LNCaP clone FGC (cell line): ENCODE results near the gene KIF20B.

Source experiments
- DNase-seq: peaks from one replicate; pipeline ENCODE4 v3.0.0-alpha.2; 2011; ENCODE audit warnings: low read depth
- H3K4me3 ChIP-seq: 2 replicates; pipeline ENCODE4 v1.5.1; 2011; ENCODE audit warnings: mild to moderate bottlenecking, low read depth, low read length, control low read depth
- TF ChIP-seq, protein P1 (sequence below): IDR thresholded peaks from 2 replicates; pipeline ENCODE4 v1.5.1; 2012; ENCODE audit warnings: mild to moderate bottlenecking; ENCODE audit not compliant: control insufficient read depth, insufficient read depth; ENCODE audit errors: extremely low read depth

Gene KIF20B

DNA sequence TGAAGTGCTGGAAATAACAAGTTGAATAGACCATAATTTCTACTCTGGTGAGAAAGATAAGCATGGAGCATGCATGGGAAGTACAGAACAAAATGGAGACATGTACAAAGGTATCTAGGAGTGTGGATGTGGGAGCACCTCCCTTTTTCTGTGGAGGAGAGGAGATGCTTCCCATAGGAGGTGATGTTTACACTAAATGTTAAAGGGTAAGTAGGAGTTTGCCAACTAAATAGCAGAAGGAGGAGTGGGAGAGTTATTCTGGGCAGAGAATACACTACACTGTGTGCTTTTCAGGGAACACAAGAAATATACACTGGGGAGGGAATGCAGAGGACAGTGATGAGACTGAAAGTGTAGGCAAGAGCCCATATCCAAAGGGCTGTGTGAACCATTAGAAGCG lies 35.3 kb upstream of the KIF20B start:
- DNase-seq = no peak
- TF ChIP-seq, protein P1, sequence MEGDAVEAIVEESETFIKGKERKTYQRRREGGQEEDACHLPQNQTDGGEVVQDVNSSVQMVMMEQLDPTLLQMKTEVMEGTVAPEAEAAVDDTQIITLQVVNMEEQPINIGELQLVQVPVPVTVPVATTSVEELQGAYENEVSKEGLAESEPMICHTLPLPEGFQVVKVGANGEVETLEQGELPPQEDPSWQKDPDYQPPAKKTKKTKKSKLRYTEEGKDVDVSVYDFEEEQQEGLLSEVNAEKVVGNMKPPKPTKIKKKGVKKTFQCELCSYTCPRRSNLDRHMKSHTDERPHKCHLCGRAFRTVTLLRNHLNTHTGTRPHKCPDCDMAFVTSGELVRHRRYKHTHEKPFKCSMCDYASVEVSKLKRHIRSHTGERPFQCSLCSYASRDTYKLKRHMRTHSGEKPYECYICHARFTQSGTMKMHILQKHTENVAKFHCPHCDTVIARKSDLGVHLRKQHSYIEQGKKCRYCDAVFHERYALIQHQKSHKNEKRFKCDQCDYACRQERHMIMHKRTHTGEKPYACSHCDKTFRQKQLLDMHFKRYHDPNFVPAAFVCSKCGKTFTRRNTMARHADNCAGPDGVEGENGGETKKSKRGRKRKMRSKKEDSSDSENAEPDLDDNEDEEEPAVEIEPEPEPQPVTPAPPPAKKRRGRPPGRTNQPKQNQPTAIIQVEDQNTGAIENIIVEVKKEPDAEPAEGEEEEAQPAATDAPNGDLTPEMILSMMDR = no peak
- H3K4me3 ChIP-seq = no peak overlapping the region

DNA sequence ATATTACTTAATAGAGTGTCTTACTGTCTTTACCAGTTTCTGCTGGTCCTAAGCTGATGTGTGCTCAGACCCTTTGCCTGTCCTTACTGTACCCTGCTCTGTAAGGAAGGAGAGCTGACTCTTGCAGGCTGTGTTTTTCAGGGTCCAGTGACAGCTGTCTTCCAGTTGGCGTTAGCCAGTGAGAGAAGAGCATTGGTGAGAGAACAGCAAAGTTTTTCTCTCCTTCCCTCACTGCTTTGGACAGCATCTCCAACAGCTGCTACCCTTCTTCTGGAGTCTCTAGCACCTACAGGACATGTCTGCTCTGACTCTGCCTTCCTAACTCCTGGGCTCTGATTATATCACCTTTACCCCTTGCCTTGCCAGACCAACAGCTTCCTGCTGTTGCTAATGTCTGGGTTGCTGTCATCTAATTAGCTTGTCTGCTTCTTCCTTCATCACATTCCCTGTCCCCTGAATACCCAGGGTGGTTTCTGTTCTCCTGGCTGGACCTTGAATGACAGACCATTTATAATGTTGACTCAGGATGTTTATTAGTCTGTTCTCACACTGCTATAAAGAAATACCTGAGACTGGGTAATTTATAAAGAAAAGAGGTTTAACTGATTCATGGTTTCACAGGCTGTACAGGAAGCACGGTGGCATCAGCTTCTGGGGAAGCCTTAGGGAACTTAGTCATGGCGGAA lies 32.9 kb upstream of the KIF20B start:
- H3K4me3 ChIP-seq = no peak overlapping the region
- DNase-seq = peak; percentile 11
- TF ChIP-seq, protein P1 = no peak

DNA sequence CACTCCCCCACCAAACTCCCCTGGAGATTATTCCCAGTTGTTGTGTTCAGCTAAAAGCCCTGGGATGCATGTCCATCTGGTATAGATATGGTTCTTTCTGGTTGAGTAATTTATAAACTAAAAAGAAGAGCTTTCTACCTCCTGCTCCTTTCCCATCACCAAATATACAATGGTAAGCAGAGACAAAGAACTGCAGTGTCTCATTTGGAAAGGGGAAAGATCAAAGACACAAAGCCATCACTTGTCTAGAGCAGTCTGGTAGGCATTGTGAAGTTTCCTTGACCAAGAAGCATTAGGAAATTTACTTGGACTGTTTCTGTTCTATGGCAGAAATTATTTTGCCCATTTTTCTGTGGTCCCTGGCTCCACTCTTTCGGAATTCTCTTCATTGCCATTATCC lies 31.4 kb upstream of the KIF20B start:
- TF ChIP-seq, protein P1 = no peak
- H3K4me3 ChIP-seq = no peak overlapping the region
- DNase-seq = no peak

DNA sequence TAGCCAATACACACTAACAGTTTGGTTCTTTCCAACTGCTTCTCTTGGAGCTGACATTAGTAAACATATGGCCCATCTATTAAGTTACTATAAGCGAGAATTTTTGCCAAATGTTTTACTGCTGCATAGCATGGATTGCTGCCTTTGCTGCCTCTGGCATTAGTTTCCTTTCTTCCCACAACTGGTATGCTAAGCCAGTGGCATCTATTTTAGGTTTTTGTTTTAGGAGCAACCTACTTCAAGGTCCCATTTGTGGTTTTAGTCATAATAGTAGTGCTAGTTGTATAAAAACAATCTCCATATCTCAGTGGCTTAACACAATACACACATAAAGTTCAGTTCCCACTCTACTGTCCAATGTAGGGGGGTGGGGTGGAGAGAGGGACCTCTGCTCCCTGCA lies 30.5 kb upstream of the KIF20B start:
- TF ChIP-seq, protein P1 = no peak
- no peak overlapping the region for H3K4me3 ChIP-seq
- no peak for DNase-seq

DNA sequence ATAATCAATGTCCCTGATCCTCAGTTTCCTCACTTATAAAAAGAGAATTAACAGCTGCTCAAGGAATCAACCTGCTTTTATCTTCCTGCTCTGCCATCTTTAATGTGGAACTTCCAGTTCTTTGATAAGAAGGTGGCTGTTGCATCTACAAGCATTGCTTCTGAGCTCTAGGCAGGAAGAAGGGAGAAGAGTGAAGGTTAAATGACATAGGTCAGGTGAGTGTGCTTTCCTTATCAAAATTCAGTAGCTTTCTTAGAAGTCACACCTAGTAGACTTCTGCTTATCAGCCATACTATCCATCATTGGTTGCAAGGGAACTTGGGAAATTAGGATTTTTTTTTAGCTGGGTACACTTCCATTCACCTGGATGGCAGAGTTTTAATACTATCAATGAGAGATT lies 24.0 kb upstream of the KIF20B start:
- H3K4me3 ChIP-seq = no peak overlapping the region
- TF ChIP-seq, protein P1 = no peak
- no peak for DNase-seq

DNA sequence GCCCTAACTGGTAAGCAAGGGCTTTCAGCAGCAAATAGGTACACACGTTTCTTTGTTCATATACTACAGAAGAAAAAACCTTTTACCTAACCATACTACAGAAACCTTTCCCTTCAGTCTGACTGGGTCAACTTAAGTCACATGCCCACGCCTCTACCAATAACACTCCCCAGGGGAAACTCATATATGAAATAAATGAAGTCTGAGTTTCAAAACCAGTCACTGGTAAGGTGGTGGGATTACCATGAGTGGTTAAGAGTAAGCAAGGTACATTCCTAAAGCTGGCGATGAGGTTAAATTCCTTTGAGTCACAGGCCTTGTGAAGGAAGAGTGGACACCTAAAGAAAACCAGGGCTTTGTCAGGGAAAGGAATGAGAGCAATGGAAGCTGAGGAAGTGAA lies 21.4 kb upstream of the KIF20B start:
- no peak overlapping the region for H3K4me3 ChIP-seq
- TF ChIP-seq, protein P1 = no peak
- no peak for DNase-seq

DNA sequence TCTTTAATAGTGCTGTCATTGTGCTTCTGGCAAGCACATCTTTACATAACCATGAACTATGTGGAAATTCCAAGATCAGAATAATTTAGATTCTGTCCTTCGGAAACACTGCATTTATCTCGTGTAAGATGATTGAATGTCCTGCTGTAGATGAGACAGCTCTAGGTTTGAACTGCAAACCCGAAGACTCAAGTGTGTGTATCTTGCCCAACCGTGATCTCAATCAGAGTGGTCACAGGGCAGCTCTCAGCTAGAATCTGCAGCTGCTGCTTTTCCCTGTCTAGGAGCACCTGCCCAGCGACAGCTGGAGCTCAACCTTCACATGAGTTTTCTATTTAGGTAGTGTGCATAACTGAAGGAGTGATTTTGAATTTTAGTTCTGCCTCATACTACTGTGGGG lies 17.5 kb upstream of the KIF20B start:
- TF ChIP-seq, protein P1 = no peak
- no peak for DNase-seq
- H3K4me3 ChIP-seq = no peak overlapping the region
